Kidney epithelial cell (primary cell): Measurements from ENCODE around the gene NUDT21. TPM values are rescaled to one million over a fixed set of nuclear protein-coding genes. Genes with fewer than 3 reads are reported as not detected.
"Not testable (repeated sequence)": the region's sequence is repeated elsewhere in the genome, so short reads cannot be mapped to it uniquely, and the experiment has no call there.

Source experiments
- DNase-seq: peaks from one replicate; pipeline ENCODE4 v3.0.0-alpha.2; 2010; ENCODE audit warnings: low read depth
- H3K27me3 ChIP-seq: 2 replicates; pipeline ENCODE4 v1.6.0; 2011; ENCODE audit warnings: low read length; ENCODE audit not compliant: control insufficient read depth, insufficient read depth
- H3K36me3 ChIP-seq: 2 replicates; pipeline ENCODE4 v1.5.1; 2011; ENCODE audit warnings: low read length; ENCODE audit not compliant: control insufficient read depth, insufficient read depth
- H3K4me3 ChIP-seq: 2 replicates; pipeline ENCODE4 v1.5.1; 2011; ENCODE audit warnings: low read depth, mild to moderate bottlenecking, control low read depth, low read length
- CTCF ChIP-seq: IDR thresholded peaks from 2 replicates; pipeline ENCODE4 v1.5.1; 2011; ENCODE audit warnings: mild to moderate bottlenecking, moderate library complexity, low read length, control low read depth, inconsistent platforms; ENCODE audit not compliant: insufficient read depth, poor library complexity, severe bottlenecking
- total RNA-seq: library from RNA; depleted of rRNA; stranded (reverse); fragments of >200 nt; gene quantifications from 2 replicates; pipeline ENCODE4 v1.2.3, GENCODE V29; 2015

NUDT21 gene
- total RNA-seq, 1 donor from 2014 or later: 89.7 TPM

GRCh38 chr16:56405977-56406672, 45.0 kb downstream of the NUDT21 start:
- no peak overlapping the region for H3K4me3 ChIP-seq
- DNase-seq: no peak
- no peaks in the 10 kb centered on the region for H3K27me3 ChIP-seq
- TF ChIP-seq CTCF: no peak
- peaks cover 2% of the 10 kb centered on the region for H3K36me3 ChIP-seq

GRCh38 chr16:56401482-56401881, 49.6 kb downstream of the NUDT21 start:
- DNase-seq: no peak

GRCh38 chr16:56400458-56400857, 50.7 kb downstream of the NUDT21 start:
- DNase-seq: no peak
- no peak for TF ChIP-seq CTCF
- no peak overlapping the region for H3K4me3 ChIP-seq
- peaks cover 2% of the 10 kb centered on the region for H3K36me3 ChIP-seq
- no peaks in the 10 kb centered on the region for H3K27me3 ChIP-seq

More at GRCh38 chr16:56401482-56401881, 49.6 kb downstream of the NUDT21 start:
- TF ChIP-seq CTCF: peak; percentile 20
- peaks cover 2% of the 10 kb centered on the region for H3K36me3 ChIP-seq
- H3K4me3 ChIP-seq: no peak overlapping the region
- no peaks in the 10 kb centered on the region for H3K27me3 ChIP-seq

GRCh38 chr16:56399486-56399885, 51.6 kb downstream of the NUDT21 start:
- Histone ChIP-seq H3K36me3 (peaks cover 2% of the 10 kb centered on the region), H3K4me3 (no peak overlapping the region), H3K27me3 (no peaks in the 10 kb centered on the region)
- no peak for TF ChIP-seq CTCF
- DNase-seq: no peak

- no peaks in the 10 kb centered on the region for H3K27me3 ChIP-seq
- peaks cover 2% of the 10 kb centered on the region for H3K36me3 ChIP-seq
- no peak overlapping the region for H3K4me3 ChIP-seq
- no peak for DNase-seq
- TF ChIP-seq CTCF: no peak
These were observed 52.1 kb downstream of the NUDT21 start for GRCh38 chr16:56399047-56399446.

- H3K36me3 ChIP-seq, H3K27me3 ChIP-seq, DNase-seq, H3K4me3 ChIP-seq: not testable (repeated sequence)
These were observed 54.4 kb downstream of the NUDT21 start for GRCh38 chr16:56396724-56397123.
